ENCODE measurements around the gene POU2F1.
"Not testable (repeated sequence)": the region's sequence is repeated elsewhere in the genome, so short reads cannot be mapped to it uniquely, and the experiment has no call there.

POU2F1 gene

GRCh38 chr1:167231873-167232450, 11.3 kb downstream of the POU2F1 start:
- DNase-seq, result no peak

- DNase-seq, result no peak
Observed at GRCh38 chr1:167232801-167233200, 12.1 kb downstream of the POU2F1 start.

DNA sequence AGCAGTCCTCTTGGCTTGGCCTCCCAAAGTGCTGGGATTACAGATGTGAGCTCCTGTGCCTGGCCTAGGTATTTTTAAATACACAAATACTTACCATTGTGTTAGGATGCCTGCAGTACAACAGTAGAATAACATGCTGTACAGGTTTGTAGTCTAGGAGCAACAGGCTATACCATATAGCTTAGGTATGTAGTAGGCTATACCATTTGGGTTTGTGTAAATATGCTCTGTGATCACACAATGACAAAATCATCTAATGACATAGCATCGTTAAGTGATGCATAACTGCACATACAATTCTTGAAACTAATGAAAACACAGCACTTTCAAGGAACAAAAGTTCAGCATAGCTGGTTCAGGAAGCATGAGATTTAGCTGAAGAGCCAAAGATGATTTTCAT, 12.7 kb downstream of the POU2F1 start:
- DNase-seq, result no peak

- no peak for DNase-seq
Observed at GRCh38 chr1:167237000-167237399, 16.3 kb downstream of the POU2F1 start.

DNA sequence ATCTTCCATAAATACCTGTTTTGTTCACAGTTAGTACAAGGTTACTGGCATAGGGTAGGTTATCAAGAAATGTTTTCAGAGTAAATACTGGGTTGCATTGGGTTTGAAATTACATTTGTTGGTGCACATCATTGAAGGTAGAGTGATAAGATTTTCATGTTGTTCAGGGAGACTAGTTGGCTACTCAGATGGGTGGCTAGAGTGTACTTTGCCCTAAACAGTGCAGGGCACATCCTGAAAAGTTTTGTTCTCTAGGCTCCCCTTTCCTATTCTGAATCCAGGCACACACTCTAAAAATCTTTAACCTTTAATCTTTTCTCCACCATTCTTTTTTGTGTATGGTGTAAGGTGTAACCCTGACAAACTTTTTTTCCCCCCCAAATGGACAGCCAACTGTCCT, 18.0 kb downstream of the POU2F1 start:
- no peak for DNase-seq

- DNase-seq, result no peak
Observed at GRCh38 chr1:167239257-167239656, 18.6 kb downstream of the POU2F1 start.

DNA sequence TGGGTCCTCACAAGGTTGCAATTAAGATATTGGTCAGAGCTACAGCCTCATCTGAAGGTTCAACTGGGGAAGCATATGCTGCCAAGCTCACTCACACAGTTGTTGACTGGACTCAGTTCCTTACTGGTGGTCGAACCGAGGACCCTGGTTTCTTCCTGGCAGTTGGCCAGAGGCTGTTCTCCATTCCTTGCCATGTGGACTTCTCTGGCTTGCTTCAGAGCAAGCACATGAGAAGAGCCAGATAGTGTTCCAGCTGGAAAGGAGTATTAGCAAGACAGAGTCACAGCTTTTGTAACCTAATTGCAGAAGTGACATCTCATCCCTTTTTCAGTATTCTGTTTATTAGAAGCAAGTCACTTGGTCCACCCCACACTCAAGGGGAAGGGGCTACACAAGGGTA, 23.6 kb downstream of the POU2F1 start:
- DNase-seq, result no peak

- not testable (repeated sequence) for DNase-seq
Observed at GRCh38 chr1:167245168-167245567, 24.5 kb downstream of the POU2F1 start.

DNA sequence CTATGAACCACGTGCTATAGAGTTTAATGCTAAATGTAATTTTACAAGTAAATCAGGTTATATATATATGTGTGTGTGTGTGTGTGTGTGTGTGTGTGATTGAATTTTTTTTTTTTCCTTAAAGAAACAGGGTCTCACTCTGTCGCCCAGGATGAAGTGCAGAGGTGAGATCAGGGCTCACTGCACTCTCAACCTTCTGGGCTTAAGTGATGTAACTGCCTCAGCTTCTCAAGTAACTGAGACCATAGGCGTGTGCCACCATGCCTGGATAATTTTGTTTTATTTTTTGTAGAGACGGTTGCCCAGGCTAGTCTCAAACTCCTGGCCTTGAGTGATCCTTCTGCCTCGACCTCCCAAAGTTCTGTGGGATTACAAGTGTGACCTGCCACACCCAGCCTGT, 26.3 kb downstream of the POU2F1 start:
- DNase-seq, result no peak

DNA sequence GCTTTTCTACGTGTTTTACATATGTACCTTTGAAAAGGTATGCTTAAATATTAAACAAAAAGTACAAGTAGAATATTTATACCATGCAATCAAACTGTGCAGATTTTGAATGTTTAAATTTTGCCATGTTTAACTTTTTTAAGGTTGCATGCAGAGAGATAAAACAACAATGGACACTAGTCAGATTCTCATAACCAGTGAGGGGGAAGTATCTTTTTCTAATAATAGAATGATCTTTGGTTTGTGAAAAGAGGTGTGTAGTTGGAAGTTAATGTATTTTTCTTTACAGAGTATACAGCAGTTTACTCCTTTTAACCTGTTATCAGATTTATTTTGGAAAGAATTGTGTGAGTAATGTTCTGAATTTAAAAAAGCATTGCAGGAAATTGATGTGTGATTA, 27.1 kb downstream of the POU2F1 start:
- DNase-seq, result no peak

DNA sequence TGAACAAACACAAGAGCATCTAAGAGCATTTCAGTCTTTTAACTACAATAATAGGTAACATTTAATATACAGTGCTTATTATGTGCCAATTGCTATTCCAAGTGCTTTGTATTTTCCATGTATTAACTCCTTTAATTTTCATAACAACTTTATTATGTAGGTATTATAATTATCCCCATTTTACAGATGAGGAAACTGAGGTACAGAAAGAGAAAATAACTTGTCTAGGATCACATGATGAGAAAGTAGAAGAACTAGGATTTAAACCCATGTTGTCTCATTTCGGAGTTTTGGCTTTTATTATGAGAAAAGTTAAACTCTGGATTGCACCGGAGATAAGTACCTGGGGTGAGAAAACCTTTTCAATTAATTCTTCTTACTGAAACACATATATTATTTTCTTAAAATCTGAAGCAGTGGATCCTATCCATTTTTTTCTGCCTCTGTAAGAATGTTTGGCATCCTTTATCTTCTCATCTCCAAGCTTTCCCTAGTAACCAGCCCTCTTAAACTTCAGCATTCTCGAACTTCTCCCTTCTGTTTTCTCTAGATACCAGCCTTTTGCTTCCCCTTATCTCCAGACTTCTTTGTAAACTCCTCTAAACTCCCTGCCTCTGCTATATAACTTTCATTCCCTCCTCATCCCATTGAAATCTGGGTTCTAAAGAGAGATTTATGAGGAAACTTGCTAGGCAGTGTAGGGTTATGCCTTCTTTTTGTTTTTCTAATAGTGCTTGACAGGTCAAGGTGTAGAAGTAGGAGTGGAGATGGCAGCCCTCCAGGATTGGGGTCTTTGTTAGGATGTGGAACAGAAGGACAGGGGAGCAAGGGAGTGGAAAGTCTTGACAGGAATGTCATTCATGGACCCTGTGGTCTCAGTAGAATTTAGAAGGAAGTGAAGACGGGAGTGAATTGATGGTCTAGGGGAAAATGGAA, 28.3 kb downstream of the POU2F1 start:
- no peak for DNase-seq

DNA sequence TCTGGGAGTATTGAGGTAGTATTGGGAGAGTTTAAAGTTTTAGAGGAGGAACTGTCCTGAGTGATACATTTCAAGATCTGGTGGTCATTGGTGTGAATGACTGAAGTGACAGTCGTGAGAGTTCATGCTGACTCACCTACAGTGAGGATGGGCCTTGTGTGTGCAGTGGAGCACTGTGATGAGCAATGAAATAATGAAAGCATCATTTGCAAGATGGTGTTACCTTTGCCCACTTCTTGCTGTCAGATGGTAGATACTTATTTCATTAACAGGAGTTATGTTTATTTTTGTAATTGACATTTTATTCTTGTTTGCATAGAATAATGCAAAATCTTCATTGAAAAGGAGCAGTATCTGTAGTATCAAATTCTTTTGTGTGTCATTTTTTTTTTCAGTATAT, 29.0 kb downstream of the POU2F1 start:
- DNase-seq, result no peak

- no peak for DNase-seq
Observed at GRCh38 chr1:167250482-167250881, 29.8 kb downstream of the POU2F1 start.

- DNase-seq, result no peak
Observed at GRCh38 chr1:167251472-167251871, 30.8 kb downstream of the POU2F1 start.

DNA sequence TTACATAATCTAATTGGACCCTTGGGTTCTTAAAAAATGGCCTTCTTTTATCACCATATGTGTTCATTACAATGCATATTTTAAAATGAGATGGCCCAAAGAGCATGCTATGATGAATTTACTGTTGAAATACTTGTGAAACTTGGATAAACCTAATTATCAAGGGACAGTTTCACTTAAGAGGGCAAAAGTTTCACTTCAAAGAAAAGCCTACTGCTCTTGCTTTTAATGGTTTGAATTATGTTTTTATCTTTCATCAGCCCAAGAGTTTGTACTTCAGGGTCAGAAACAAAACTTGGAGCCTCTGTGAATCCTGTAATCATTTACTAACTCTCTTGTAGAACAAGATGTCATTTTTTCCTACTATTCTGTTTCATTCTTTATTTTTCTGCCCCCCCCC, 32.3 kb downstream of the POU2F1 start:
- DNase-seq, result no peak

GRCh38 chr1:167258858-167259257, 38.2 kb downstream of the POU2F1 start:
- DNase-seq, result no peak

- no peak for DNase-seq
Observed at GRCh38 chr1:167262836-167263235, 42.1 kb downstream of the POU2F1 start.

DNA sequence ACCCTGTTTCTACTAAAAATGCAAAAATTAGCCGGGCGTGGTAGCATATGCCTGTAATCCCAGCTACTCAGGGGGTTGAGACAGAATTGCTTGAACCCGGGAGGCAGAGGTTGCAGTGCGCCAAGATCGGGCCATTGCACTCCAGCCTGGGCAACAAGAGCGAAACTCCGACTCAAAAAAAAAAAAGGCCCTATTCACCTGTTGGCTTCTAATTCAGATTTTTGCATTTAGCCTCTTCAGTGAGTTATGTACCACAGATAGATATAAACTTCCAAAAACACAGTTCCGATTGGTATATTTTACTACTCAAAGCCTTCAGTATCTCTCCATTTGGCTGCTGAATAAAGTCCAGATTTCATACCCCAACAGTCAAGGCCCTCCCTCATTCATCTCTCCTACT, 42.7 kb downstream of the POU2F1 start:
- DNase-seq, result no peak

GRCh38 chr1:167263819-167264464, 43.3 kb downstream of the POU2F1 start:
- DNase-seq, result no peak

GRCh38 chr1:167266965-167267364, 46.3 kb downstream of the POU2F1 start:
- DNase-seq, result no peak

- DNase-seq, result no peak
Observed at GRCh38 chr1:167268347-167268787, 47.7 kb downstream of the POU2F1 start.

GRCh38 chr1:167270349-167271092, 49.8 kb downstream of the POU2F1 start:
- DNase-seq, result no peak

- DNase-seq, result no peak
Observed at GRCh38 chr1:167272369-167272957, 51.8 kb downstream of the POU2F1 start.
